MM.1S (cell line): ENCODE measurements around the gene RNF38.
"Not testable (repeated sequence)": the region's sequence is repeated elsewhere in the genome, so short reads cannot be mapped to it uniquely, and the experiment has no call there.

Experiments used
- DNase-seq: peaks from one replicate; pipeline ENCODE4 v3.0.0-alpha.2; 2015
- H2AFZ ChIP-seq: fragments of 300-600 bp; sonication (generic); 2 replicates; pipeline ENCODE4 v1.6.0; 2016; ENCODE audit warnings: antibody characterized with exemption, low read length
- H3F3A ChIP-seq: fragments of 300-600 bp; sonication (generic); 2 replicates; pipeline ENCODE4 v1.6.1; 2016; ENCODE audit warnings: mild to moderate bottlenecking, antibody characterized with exemption, low read length, moderate library complexity, mixed read lengths; ENCODE audit not compliant: insufficient read depth
- H3K27ac ChIP-seq: fragments of 300-600 bp; sonication (generic); 2 replicates; pipeline ENCODE4 v1.5.1; 2016; ENCODE audit warnings: mild to moderate bottlenecking, low read length
- H3K27me3 ChIP-seq: fragments of 300-600 bp; sonication (generic); replicated peaks from 2 replicates; pipeline ENCODE4 v1.6.0; 2016; ENCODE audit warnings: low read length; ENCODE audit not compliant: insufficient read depth
- H3K36me3 ChIP-seq: fragments of 300-600 bp; sonication (generic); replicated peaks from 2 replicates; pipeline ENCODE4 v1.6.1; 2016; ENCODE audit warnings: mild to moderate bottlenecking, low read length, mixed read lengths; ENCODE audit not compliant: insufficient read depth
- H3K4me1 ChIP-seq: fragments of 300-600 bp; sonication (generic); 2 replicates; pipeline ENCODE4 v1.6.1; 2016; ENCODE audit warnings: low read length, mixed read lengths
- H3K4me2 ChIP-seq: fragments of 300-600 bp; sonication (generic); 2 replicates; pipeline ENCODE4 v1.6.0; 2016; ENCODE audit warnings: low read depth, low read length
- H3K4me3 ChIP-seq: fragments of 300-600 bp; sonication (generic); 2 replicates; pipeline ENCODE4 v1.5.1; 2016; ENCODE audit warnings: low read length, mixed read lengths
- H3K79me2 ChIP-seq: fragments of 300-600 bp; sonication (generic); 2 replicates; pipeline ENCODE4 v1.6.1; 2016; ENCODE audit warnings: mixed run types, low read length, mixed read lengths
- H3K9ac ChIP-seq: fragments of 300-600 bp; sonication (generic); 2 replicates; pipeline ENCODE4 v1.6.1; 2016; ENCODE audit warnings: low read length, mixed read lengths
- H3K9me2 ChIP-seq: fragments of 300-600 bp; sonication (generic); replicated peaks from 2 replicates; pipeline ENCODE4 v1.6.1; 2016; ENCODE audit warnings: mild to moderate bottlenecking, low read length, mixed read lengths; ENCODE audit not compliant: insufficient read depth
- H3K9me3 ChIP-seq: fragments of 300-600 bp; sonication (generic); replicated peaks from 2 replicates; pipeline ENCODE4 v1.6.1; 2016; ENCODE audit warnings: mild to moderate bottlenecking, low read length, mixed read lengths; ENCODE audit not compliant: insufficient read depth
- H4K20me1 ChIP-seq: fragments of 300-600 bp; sonication (generic); 2 replicates; pipeline ENCODE4 v1.6.1; 2016; ENCODE audit warnings: mild to moderate bottlenecking, low read length, moderate library complexity, mixed read lengths; ENCODE audit not compliant: insufficient read depth
- CTCF ChIP-seq: fragments of 300-600 bp; sonication (generic); IDR thresholded peaks from 2 replicates; pipeline ENCODE4 v1.5.1; 2016; ENCODE audit warnings: antibody characterized with exemption, low read length, mixed read lengths
- EZH2 ChIP-seq: fragments of 300-600 bp; sonication (generic); optimal IDR thresholded peaks from 2 replicates; pipeline ENCODE3; 2017; ENCODE audit warnings: low read depth, mild to moderate bottlenecking, antibody characterized with exemption, low read length, mixed read lengths
- EZH2phosphoT487 ChIP-seq: fragments of 300-600 bp; sonication (generic); IDR thresholded peaks from 2 replicates; pipeline ENCODE4 v1.6.1; 2018; ENCODE audit warnings: antibody characterized with exemption, low read length

Gene RNF38

DNA sequence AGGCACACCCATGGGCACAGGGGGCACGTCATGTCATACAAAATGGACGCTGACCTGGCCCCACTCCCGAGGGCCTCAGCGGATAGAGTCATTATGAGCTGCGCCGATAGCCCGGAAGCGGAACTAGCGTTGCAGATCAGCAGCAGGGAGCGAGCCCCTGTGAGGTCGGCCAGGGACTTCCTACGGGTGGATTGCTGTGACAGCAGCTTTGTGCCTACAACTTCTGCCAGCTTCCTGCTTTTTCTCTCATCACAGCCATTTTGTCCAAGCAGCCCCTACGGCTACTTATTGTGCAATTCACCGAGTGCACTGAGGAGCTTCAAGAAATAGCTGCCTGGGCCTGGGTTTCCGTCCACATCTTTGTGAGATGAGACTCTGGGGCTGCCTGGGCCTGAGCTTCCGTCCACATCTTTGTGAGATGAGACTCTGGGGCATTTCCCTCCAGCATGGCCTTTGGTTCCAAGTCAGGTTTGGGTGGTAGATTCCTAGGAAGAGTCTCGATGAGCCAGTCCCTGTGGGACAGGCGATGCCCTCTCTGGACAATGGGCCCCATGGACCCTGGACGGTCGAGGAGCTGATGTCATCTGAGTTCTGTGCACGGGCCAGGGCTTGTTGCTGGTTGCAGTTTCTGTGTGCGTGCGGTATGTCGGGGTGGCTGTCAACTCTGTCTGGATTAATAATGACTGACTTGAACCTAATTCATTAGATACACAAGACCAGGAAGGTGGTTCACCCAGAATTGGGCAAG, 74.8 kb downstream of the RNF38 start:
- H3K79me2 ChIP-seq, result no peaks in the 10 kb centered on the region
- TF ChIP-seq CTCF (no peak), EZH2 (no peak), EZH2phosphoT487 (no peak)
- DNase-seq, result no peak
- H3K9ac ChIP-seq, result no peak overlapping the region
- no peaks in the 10 kb centered on the region for H3K4me1 ChIP-seq
- H3F3A ChIP-seq, result no peaks in the 10 kb centered on the region
- H3K27me3 ChIP-seq, result no peaks in the 10 kb centered on the region
- H2AFZ ChIP-seq, result no peak overlapping the region
- H3K9me2 ChIP-seq, result no peaks in the 10 kb centered on the region
- no peaks in the 10 kb centered on the region for H3K9me3 ChIP-seq
- no peaks in the 10 kb centered on the region for H3K36me3 ChIP-seq
- H4K20me1 ChIP-seq, result no peaks in the 10 kb centered on the region
- no peak overlapping the region for H3K27ac ChIP-seq
- no peak overlapping the region for H3K4me3 ChIP-seq
- H3K4me2 ChIP-seq, result no peak overlapping the region

GRCh38 chr9:36323926-36324325, 76.1 kb downstream of the RNF38 start:
- Histone ChIP-seq H2AFZ (no peak overlapping the region), H3K9me3 (no peaks in the 10 kb centered on the region), H3K36me3 (no peaks in the 10 kb centered on the region), H3K9ac (no peak overlapping the region), H3K27ac (no peak overlapping the region), H3K4me2 (no peak overlapping the region), H4K20me1 (no peaks in the 10 kb centered on the region), H3K79me2 (no peaks in the 10 kb centered on the region), H3K4me1 (no peaks in the 10 kb centered on the region), H3F3A (no peaks in the 10 kb centered on the region), H3K9me2 (no peaks in the 10 kb centered on the region), H3K4me3 (no peak overlapping the region), H3K27me3 (no peaks in the 10 kb centered on the region)
- DNase-seq, result no peak
- TF ChIP-seq CTCF, result no peak
- no peak for TF ChIP-seq EZH2
- no peak for TF ChIP-seq EZH2phosphoT487

- no peaks in the 10 kb centered on the region for H3K27me3 ChIP-seq
- H3K9me3 ChIP-seq, result no peaks in the 10 kb centered on the region
- no peak for DNase-seq
- no peak overlapping the region for H3K9ac ChIP-seq
- H2AFZ ChIP-seq, result no peak overlapping the region
- H3F3A ChIP-seq, result no peaks in the 10 kb centered on the region
- H3K4me2 ChIP-seq, result no peak overlapping the region
- TF ChIP-seq EZH2phosphoT487, result no peak
- no peak for TF ChIP-seq EZH2
- H3K4me3 ChIP-seq, result no peak overlapping the region
- no peaks in the 10 kb centered on the region for H3K9me2 ChIP-seq
- no peaks in the 10 kb centered on the region for H3K79me2 ChIP-seq
- no peaks in the 10 kb centered on the region for H4K20me1 ChIP-seq
- no peaks in the 10 kb centered on the region for H3K36me3 ChIP-seq
- H3K27ac ChIP-seq, result no peak overlapping the region
- H3K4me1 ChIP-seq, result no peaks in the 10 kb centered on the region
Observed at GRCh38 chr9:36322462-36322861, 77.6 kb downstream of the RNF38 start.

DNA sequence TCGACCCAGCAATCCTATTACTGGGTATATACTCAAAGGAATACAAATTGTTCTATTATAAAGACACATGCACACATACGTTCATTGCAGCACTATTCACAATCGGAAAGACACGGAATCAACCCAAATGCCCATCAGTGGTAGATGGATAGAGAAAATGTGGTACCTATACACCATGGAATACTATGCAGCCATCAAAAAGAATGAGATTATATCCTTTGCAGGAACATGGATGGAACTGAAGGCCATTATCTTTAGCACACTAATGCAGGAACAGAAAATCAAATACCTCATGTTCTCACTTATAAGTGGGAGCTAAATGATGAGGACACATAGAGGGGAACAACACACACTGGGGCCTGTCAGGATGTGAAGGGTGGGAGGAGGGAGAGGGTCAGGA, 78.2 kb downstream of the RNF38 start:
- H3K9ac ChIP-seq, H3K9me3 ChIP-seq, H3K27ac ChIP-seq, H2AFZ ChIP-seq, H3K4me1 ChIP-seq, H3K36me3 ChIP-seq, H3K79me2 ChIP-seq, H3K9me2 ChIP-seq, H3K27me3 ChIP-seq, H4K20me1 ChIP-seq, H3K4me2 ChIP-seq, H3F3A ChIP-seq, H3K4me3 ChIP-seq, DNase-seq: not testable (repeated sequence)
